Endothelial cell of umbilical vein (primary cell): Measurements from ENCODE around the gene SERPINA9.

Source experiments
- EZH2 ChIP-seq: IDR thresholded peaks from 2 replicates; pipeline ENCODE4 v1.6.1; 2012; ENCODE audit warnings: borderline replicate concordance, low read depth, mild to moderate bottlenecking, moderate library complexity, low read length, inconsistent platforms; ENCODE audit not compliant: severe bottlenecking
- FOS ChIP-seq: IDR thresholded peaks from 2 replicates; pipeline ENCODE4 v1.6.1; 2011; ENCODE audit warnings: mild to moderate bottlenecking, low read length, moderate library complexity, borderline replicate concordance; ENCODE audit not compliant: insufficient read depth
- MYC ChIP-seq: IDR thresholded peaks from one replicate; pipeline ENCODE4 v1.6.1; 2011; ENCODE audit warnings: mild to moderate bottlenecking, low read depth, low read length
- POLR2A ChIP-seq: IDR thresholded peaks from 2 replicates; pipeline ENCODE4 v1.6.1; 2012; ENCODE audit warnings: low read depth, mild to moderate bottlenecking, control low read depth, low read length
- POLR2AphosphoS5 ChIP-seq: IDR thresholded peaks from 2 replicates; pipeline ENCODE4 v1.6.1; 2012; ENCODE audit warnings: low read depth, mild to moderate bottlenecking, control low read depth, low read length, moderate library complexity; ENCODE audit not compliant: insufficient read depth
- TF ChIP-seq, protein P1 (sequence below), 2 donors: IDR thresholded peaks; 1 replicate in 1 of 2; 2 replicates in 1 of 2; pipeline ENCODE4 v1.5.1; 2011; ENCODE audit warnings: low read length in 2 of 2, mild to moderate bottlenecking in 2 of 2, moderate library complexity in 2 of 2, control low read depth in 1 of 2, inconsistent platforms in 1 of 2, low read depth in 1 of 2; ENCODE audit not compliant: insufficient read depth in 1 of 2; ENCODE audit errors: extremely low read depth in 1 of 2
- TF ChIP-seq, protein P2 (sequence below): IDR thresholded peaks from 2 replicates; pipeline ENCODE4 v1.6.1; 2011; ENCODE audit not compliant: insufficient read depth, insufficient read length

DNA sequence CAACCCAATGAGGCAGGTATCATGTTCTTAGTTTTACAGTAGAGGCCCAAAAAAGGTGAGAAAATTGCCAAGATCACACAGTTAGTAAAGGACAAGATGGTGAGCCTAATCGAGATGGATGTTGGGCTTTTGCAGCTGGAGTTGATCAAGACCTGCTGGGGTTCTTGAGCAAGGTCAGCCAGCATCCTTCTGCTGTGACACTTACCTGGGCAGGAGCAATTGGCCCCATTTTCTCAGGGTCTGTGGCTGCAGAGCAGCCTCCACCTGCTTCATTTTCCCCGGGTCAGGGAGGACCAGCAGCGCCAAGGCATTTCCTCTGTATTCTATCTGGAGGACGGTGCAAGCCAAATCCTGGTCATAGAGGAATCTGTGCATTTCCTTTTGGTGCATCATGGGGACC lies 29.9 kb downstream of the SERPINA9 start:
- TF ChIP-seq EZH2 (no peak), POLR2A (no peak), FOS (no peak), MYC (no peak), POLR2AphosphoS5 (no peak)
- TF ChIP-seq, protein P1, sequence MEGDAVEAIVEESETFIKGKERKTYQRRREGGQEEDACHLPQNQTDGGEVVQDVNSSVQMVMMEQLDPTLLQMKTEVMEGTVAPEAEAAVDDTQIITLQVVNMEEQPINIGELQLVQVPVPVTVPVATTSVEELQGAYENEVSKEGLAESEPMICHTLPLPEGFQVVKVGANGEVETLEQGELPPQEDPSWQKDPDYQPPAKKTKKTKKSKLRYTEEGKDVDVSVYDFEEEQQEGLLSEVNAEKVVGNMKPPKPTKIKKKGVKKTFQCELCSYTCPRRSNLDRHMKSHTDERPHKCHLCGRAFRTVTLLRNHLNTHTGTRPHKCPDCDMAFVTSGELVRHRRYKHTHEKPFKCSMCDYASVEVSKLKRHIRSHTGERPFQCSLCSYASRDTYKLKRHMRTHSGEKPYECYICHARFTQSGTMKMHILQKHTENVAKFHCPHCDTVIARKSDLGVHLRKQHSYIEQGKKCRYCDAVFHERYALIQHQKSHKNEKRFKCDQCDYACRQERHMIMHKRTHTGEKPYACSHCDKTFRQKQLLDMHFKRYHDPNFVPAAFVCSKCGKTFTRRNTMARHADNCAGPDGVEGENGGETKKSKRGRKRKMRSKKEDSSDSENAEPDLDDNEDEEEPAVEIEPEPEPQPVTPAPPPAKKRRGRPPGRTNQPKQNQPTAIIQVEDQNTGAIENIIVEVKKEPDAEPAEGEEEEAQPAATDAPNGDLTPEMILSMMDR (IDR thresholded peaks at IDR 0.05; ENCODE audit: extremely low read depth in 1 of 2, insufficient read depth in 1 of 2, low read depth in 1 of 2, low read length in 2 of 2): no peak
- TF ChIP-seq, protein P2, sequence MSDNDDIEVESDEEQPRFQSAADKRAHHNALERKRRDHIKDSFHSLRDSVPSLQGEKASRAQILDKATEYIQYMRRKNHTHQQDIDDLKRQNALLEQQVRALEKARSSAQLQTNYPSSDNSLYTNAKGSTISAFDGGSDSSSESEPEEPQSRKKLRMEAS: no peak
